ENCODE results near the gene ENDOG.

The ENDOG gene

GRCh38 chr9:128825923-128826700 is 7.8 kb downstream of the ENDOG start:
- Histone ChIP-seq H3K36me3 (ENCODE audit: control insufficient read depth in 5 of 5, insufficient read depth in 5 of 5, low read length in 5 of 5) (peaks cover 0 to 62% (median 60%) of the 10 kb centered on the region in 5 donors), H3K27me3 (ENCODE audit: control insufficient read depth in 5 of 5, insufficient read depth in 4 of 5, low read length in 5 of 5) (no peaks in the 10 kb centered on the region), H3K4me1 (ENCODE audit: control insufficient read depth in 5 of 5, insufficient read depth in 5 of 5, low read length in 5 of 5) (peaks cover 0 to 21% (median 16%) of the 10 kb centered on the region in 5 donors), H3K4me3 (ENCODE audit: low read depth in 1 of 5, low read length in 5 of 5) (no peak overlapping the region), H3K27ac (ENCODE audit: low read depth, low read length) (no peak overlapping the region), H3K9ac (ENCODE audit: low read length in 5 of 5) (no peak overlapping the region), H3K9me3 (ENCODE audit: control insufficient read depth in 5 of 5, low read length in 5 of 5) (no peaks in the 10 kb centered on the region)

GRCh38 chr9:128828267-128828666 is 10.0 kb downstream of the ENDOG start:
- Histone ChIP-seq H3K9me3 (ENCODE audit: control insufficient read depth in 5 of 5, low read length in 5 of 5) (no peaks in the 10 kb centered on the region), H3K9ac (ENCODE audit: low read length in 5 of 5) (peak overlapping the region in 1 of 5 donors; percentile 86), H3K4me3 (ENCODE audit: low read depth in 1 of 5, low read length in 5 of 5) (no peak overlapping the region), H3K36me3 (ENCODE audit: control insufficient read depth in 5 of 5, insufficient read depth in 5 of 5, low read length in 5 of 5) (peaks cover 0 to 42% (median 41%) of the 10 kb centered on the region in 5 donors), H3K27ac (ENCODE audit: low read depth, low read length) (no peak overlapping the region), H3K27me3 (ENCODE audit: control insufficient read depth in 5 of 5, insufficient read depth in 4 of 5, low read length in 5 of 5) (no peaks in the 10 kb centered on the region), H3K4me1 (ENCODE audit: control insufficient read depth in 5 of 5, insufficient read depth in 5 of 5, low read length in 5 of 5) (peaks cover 0 to 21% (median 16%) of the 10 kb centered on the region in 5 donors)

- H3K36me3 ChIP-seq (ENCODE audit: control insufficient read depth in 5 of 5, insufficient read depth in 5 of 5, low read length in 5 of 5) = peaks cover 0 to 36% (median 34%) of the 10 kb centered on the region in 5 donors
- peaks cover 0 to 21% (median 16%) of the 10 kb centered on the region in 5 donors for H3K4me1 ChIP-seq (ENCODE audit: control insufficient read depth in 5 of 5, insufficient read depth in 5 of 5, low read length in 5 of 5)
- H3K4me3 ChIP-seq (ENCODE audit: low read depth in 1 of 5, low read length in 5 of 5) = peak overlapping the region; percentile 65 to 95 (median 90)
- H3K27ac ChIP-seq (ENCODE audit: low read depth, low read length) = peak overlapping the region; percentile 41
- H3K9ac ChIP-seq (ENCODE audit: low read length in 5 of 5) = peak overlapping the region; percentile 16 to 94 (median 84)
- no peaks in the 10 kb centered on the region for H3K9me3 ChIP-seq (ENCODE audit: control insufficient read depth in 5 of 5, low read length in 5 of 5)
- H3K27me3 ChIP-seq (ENCODE audit: control insufficient read depth in 5 of 5, insufficient read depth in 4 of 5, low read length in 5 of 5) = no peaks in the 10 kb centered on the region
These were observed 10.6 kb downstream of the ENDOG start for GRCh38 chr9:128828719-128829452.

GRCh38 chr9:128829477-128830251 is 11.4 kb downstream of the ENDOG start, which contains the start of gene SPOUT1:
Gene SPOUT1, minus strand, starts transcription at chr9:128829794. Its CDS starts 14 bp downstream, at chr9:128829780.
- H3K4me3 ChIP-seq (ENCODE audit: low read depth in 1 of 5, low read length in 5 of 5) = peak within 1 kb of the TSS; percentile 75 to 95 (median 90)
- H3K9me3 ChIP-seq (ENCODE audit: control insufficient read depth in 5 of 5, low read length in 5 of 5) = no peaks in the 10 kb centered on the region
- peaks cover 0 to 21% (median 16%) of the 10 kb centered on the region in 5 donors for H3K4me1 ChIP-seq (ENCODE audit: control insufficient read depth in 5 of 5, insufficient read depth in 5 of 5, low read length in 5 of 5)
- peak within 1 kb of the TSS; percentile 16 to 94 (median 84) for H3K9ac ChIP-seq (ENCODE audit: low read length in 5 of 5)
- no peaks in the 10 kb centered on the region for H3K27me3 ChIP-seq (ENCODE audit: control insufficient read depth in 5 of 5, insufficient read depth in 4 of 5, low read length in 5 of 5)
- H3K36me3 ChIP-seq (ENCODE audit: control insufficient read depth in 5 of 5, insufficient read depth in 5 of 5, low read length in 5 of 5) = peaks cover 0 to 28% (median 27%) of the 10 kb centered on the region in 5 donors
- H3K27ac ChIP-seq (ENCODE audit: low read depth, low read length) = peak within 1 kb of the TSS; percentile 41

GRCh38 chr9:128833696-128834095 is 15.4 kb downstream of the ENDOG start:
- peaks cover 0 to 16% (median 13%) of the 10 kb centered on the region in 5 donors for H3K4me1 ChIP-seq (ENCODE audit: control insufficient read depth in 5 of 5, insufficient read depth in 5 of 5, low read length in 5 of 5)
- H3K9ac ChIP-seq (ENCODE audit: low read length in 5 of 5) = no peak overlapping the region
- H3K4me3 ChIP-seq (ENCODE audit: low read depth in 1 of 5, low read length in 5 of 5) = no peak overlapping the region
- H3K27ac ChIP-seq (ENCODE audit: low read depth, low read length) = no peak overlapping the region
- H3K9me3 ChIP-seq (ENCODE audit: control insufficient read depth in 5 of 5, low read length in 5 of 5) = no peaks in the 10 kb centered on the region
- H3K36me3 ChIP-seq (ENCODE audit: control insufficient read depth in 5 of 5, insufficient read depth in 5 of 5, low read length in 5 of 5) = peaks cover 0 to 10% (median 5%) of the 10 kb centered on the region in 5 donors
- no peaks in the 10 kb centered on the region for H3K27me3 ChIP-seq (ENCODE audit: control insufficient read depth in 5 of 5, insufficient read depth in 4 of 5, low read length in 5 of 5)

GRCh38 chr9:128835246-128836210 is 17.2 kb downstream of the ENDOG start:
- H3K27me3 ChIP-seq (ENCODE audit: control insufficient read depth in 5 of 5, insufficient read depth in 4 of 5, low read length in 5 of 5) = no peaks in the 10 kb centered on the region
- H3K9me3 ChIP-seq (ENCODE audit: control insufficient read depth in 5 of 5, low read length in 5 of 5) = no peaks in the 10 kb centered on the region
- H3K4me3 ChIP-seq (ENCODE audit: low read depth in 1 of 5, low read length in 5 of 5) = no peak overlapping the region
- H3K36me3 ChIP-seq (ENCODE audit: control insufficient read depth in 5 of 5, insufficient read depth in 5 of 5, low read length in 5 of 5) = peaks cover 0 to 10% (median 5%) of the 10 kb centered on the region in 5 donors
- no peak overlapping the region for H3K9ac ChIP-seq (ENCODE audit: low read length in 5 of 5)
- no peaks in the 10 kb centered on the region for H3K4me1 ChIP-seq (ENCODE audit: control insufficient read depth in 5 of 5, insufficient read depth in 5 of 5, low read length in 5 of 5)
- no peak overlapping the region for H3K27ac ChIP-seq (ENCODE audit: low read depth, low read length)

- Histone ChIP-seq H3K27ac (ENCODE audit: low read depth, low read length) (no peak overlapping the region), H3K4me3 (ENCODE audit: low read depth in 1 of 5, low read length in 5 of 5) (no peak overlapping the region), H3K27me3 (ENCODE audit: control insufficient read depth in 5 of 5, insufficient read depth in 4 of 5, low read length in 5 of 5) (no peaks in the 10 kb centered on the region), H3K36me3 (ENCODE audit: control insufficient read depth in 5 of 5, insufficient read depth in 5 of 5, low read length in 5 of 5) (peaks cover 0 to 10% (median 5%) of the 10 kb centered on the region in 5 donors), H3K9ac (ENCODE audit: low read length in 5 of 5) (no peak overlapping the region), H3K4me1 (ENCODE audit: control insufficient read depth in 5 of 5, insufficient read depth in 5 of 5, low read length in 5 of 5) (no peaks in the 10 kb centered on the region), H3K9me3 (ENCODE audit: control insufficient read depth in 5 of 5, low read length in 5 of 5) (no peaks in the 10 kb centered on the region)
These were observed 18.3 kb downstream of the ENDOG start for GRCh38 chr9:128836509-128837145.

GRCh38 chr9:128838338-128838737 is 20.0 kb downstream of the ENDOG start:
- no peak overlapping the region for H3K27ac ChIP-seq (ENCODE audit: low read depth, low read length)
- peaks cover 0 to 13% (median 6%) of the 10 kb centered on the region in 5 donors for H3K36me3 ChIP-seq (ENCODE audit: control insufficient read depth in 5 of 5, insufficient read depth in 5 of 5, low read length in 5 of 5)
- H3K9me3 ChIP-seq (ENCODE audit: control insufficient read depth in 5 of 5, low read length in 5 of 5) = no peaks in the 10 kb centered on the region

More at GRCh38 chr9:128838338-128838737, 20.0 kb downstream of the ENDOG start:
- no peak overlapping the region for H3K4me3 ChIP-seq (ENCODE audit: low read depth in 1 of 5, low read length in 5 of 5)
- no peaks in the 10 kb centered on the region for H3K27me3 ChIP-seq (ENCODE audit: control insufficient read depth in 5 of 5, insufficient read depth in 4 of 5, low read length in 5 of 5)
- H3K9ac ChIP-seq (ENCODE audit: low read length in 5 of 5) = no peak overlapping the region
- no peaks in the 10 kb centered on the region for H3K4me1 ChIP-seq (ENCODE audit: control insufficient read depth in 5 of 5, insufficient read depth in 5 of 5, low read length in 5 of 5)
